Activated CD8-positive, alpha-beta memory T cell treated with anti-CD3 and anti-CD28 coated beads, Interleukin-2, amount 50 U/mL, for 24 hours (primary cell): ENCODE data around the gene PCCA.
A peak's percentile ranks its signal among the peaks of the same experiment; 100 is the strongest.
"Not testable (repeated sequence)": the region's sequence is repeated elsewhere in the genome, so short reads cannot be mapped to it uniquely, and the experiment has no call there.

ENCODE experiments used
- DNase-seq: peaks from one replicate; pipeline ENCODE4 v3.0.0-alpha.2; 2020; ENCODE audit errors: extremely low read depth

PCCA gene

GRCh38 chr13:100361504-100361903 lies 272.6 kb downstream of the PCCA start:
- DNase-seq: no peak

- DNase-seq: no peak
These were observed 273.5 kb downstream of the PCCA start for GRCh38 chr13:100362371-100362770.

- no peak for DNase-seq
These were observed 273.9 kb downstream of the PCCA start for GRCh38 chr13:100362781-100363180.

GRCh38 chr13:100363285-100363711 lies 274.4 kb downstream of the PCCA start:
- DNase-seq: no peak

GRCh38 chr13:100363874-100364273 lies 275.0 kb downstream of the PCCA start:
- DNase-seq: no peak

GRCh38 chr13:100364591-100364990 lies 275.7 kb downstream of the PCCA start:
- DNase-seq: no peak

GRCh38 chr13:100365680-100366079 lies 276.8 kb downstream of the PCCA start:
- no peak for DNase-seq

- no peak for DNase-seq
These were observed 289.6 kb downstream of the PCCA start for GRCh38 chr13:100378533-100378932.

- no peak for DNase-seq
These were observed 292.8 kb downstream of the PCCA start for GRCh38 chr13:100381595-100382224.

- no peak for DNase-seq
These were observed 293.9 kb downstream of the PCCA start for GRCh38 chr13:100382785-100383184.

- DNase-seq: no peak
These were observed 298.5 kb downstream of the PCCA start for GRCh38 chr13:100387416-100387815.

- DNase-seq: not testable (repeated sequence)
These were observed 299.3 kb downstream of the PCCA start for GRCh38 chr13:100388150-100388549.

- no peak for DNase-seq
These were observed 300.0 kb downstream of the PCCA start for GRCh38 chr13:100388923-100389322.

GRCh38 chr13:100389617-100390016 lies 300.7 kb downstream of the PCCA start:
- no peak for DNase-seq

GRCh38 chr13:100392709-100393630 lies 304.1 kb downstream of the PCCA start:
- peak; percentile 32 for DNase-seq

- DNase-seq: no peak
These were observed 305.3 kb downstream of the PCCA start for GRCh38 chr13:100394005-100394695.

GRCh38 chr13:100395698-100396373 lies 306.9 kb downstream of the PCCA start:
- DNase-seq: no peak

GRCh38 chr13:100396776-100397175 lies 307.9 kb downstream of the PCCA start:
- no peak for DNase-seq

GRCh38 chr13:100397627-100398026 lies 308.7 kb downstream of the PCCA start:
- no peak for DNase-seq

GRCh38 chr13:100398360-100398759 lies 309.5 kb downstream of the PCCA start:
- DNase-seq: no peak

- no peak for DNase-seq
These were observed 310.6 kb downstream of the PCCA start for GRCh38 chr13:100399455-100399854.

- no peak for DNase-seq
These were observed 314.8 kb downstream of the PCCA start for GRCh38 chr13:100403675-100404074.
